Immature natural killer cell (primary cell): ENCODE results near the gene PSMC4. TPM values are rescaled to one million over a fixed set of nuclear protein-coding genes. Genes with fewer than 3 reads are reported as not detected.
"Not testable (repeated sequence)": the region's sequence is repeated elsewhere in the genome, so short reads cannot be mapped to it uniquely, and the experiment has no call there.

ENCODE experiments used
- DNase-seq, 3 donors: peaks; one replicate each; pipeline ENCODE4 v3.0.0; 2022; ENCODE audit warnings: mixed read lengths in 1 of 3
- H3K27ac Mint-ChIP-seq, 6 donors: one replicate each; pipeline ENCODE4 v1.8.0; 2020; ENCODE audit warnings: mixed read lengths in 6 of 6, mild to moderate bottlenecking in 5 of 6, inconsistent platforms in 4 of 6, moderate library complexity in 3 of 6
- H3K27me3 Mint-ChIP-seq, 3 donors: one replicate each; pipeline ENCODE4 v1.8.0; 2020 to 2021; ENCODE audit warnings: low read depth in 3 of 3, mild to moderate bottlenecking in 3 of 3, mixed read lengths in 3 of 3, moderate library complexity in 3 of 3, inconsistent platforms in 1 of 3
- H3K36me3 Mint-ChIP-seq, 3 donors: one replicate each; pipeline ENCODE4 v1.8.0; 2020; ENCODE audit warnings: mixed read lengths in 3 of 3, inconsistent platforms in 2 of 3, mild to moderate bottlenecking in 2 of 3
- H3K4me1 Mint-ChIP-seq, 2 donors: one replicate each; pipeline ENCODE4 v1.8.0; 2020; ENCODE audit warnings: inconsistent platforms in 2 of 2, mild to moderate bottlenecking in 2 of 2, mixed read lengths in 2 of 2, moderate library complexity in 1 of 2
- H3K4me3 Mint-ChIP-seq, 5 donors: one replicate each; pipeline ENCODE4 v1.8.0; 2020; ENCODE audit warnings: mild to moderate bottlenecking in 5 of 5, mixed read lengths in 5 of 5, inconsistent platforms in 3 of 5, moderate library complexity in 3 of 5
- H3K9me3 Mint-ChIP-seq, 6 donors: one replicate each; pipeline ENCODE4 v1.8.0; 2020; ENCODE audit warnings: mild to moderate bottlenecking in 6 of 6, mixed read lengths in 6 of 6, inconsistent platforms in 4 of 6, moderate library complexity in 3 of 6
- polyA plus RNA-seq, 3 donors: library from polyadenylated mRNA; unstranded; fragments of 300-500 nt; fragmentation: Illumina TruSeq; gene quantifications; one replicate each; pipeline ENCODE4 v1.2.3, GENCODE V29; 2021

PSMC4 gene
- polyA plus RNA-seq, 3 donors from 2014 or later = 113 to 133 (median 127) TPM

DNA sequence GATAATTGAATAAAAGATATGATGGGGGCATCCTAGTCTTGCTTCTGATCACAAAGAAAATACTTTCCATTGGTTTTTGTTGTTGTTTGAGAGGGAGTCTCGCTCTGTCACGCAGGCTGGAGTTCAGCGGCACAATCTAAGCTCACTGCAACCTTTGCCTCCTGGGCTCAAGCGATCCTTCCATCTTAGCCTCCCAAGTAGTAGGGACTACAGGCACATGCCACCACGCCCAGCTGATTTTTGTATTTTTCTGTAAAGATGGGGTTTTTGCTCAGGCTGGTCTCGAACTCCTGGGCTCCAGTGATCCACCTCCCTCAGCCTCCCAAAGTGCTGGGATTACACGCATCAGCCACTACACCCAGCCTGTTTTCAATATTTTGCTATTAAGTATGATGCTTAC, 17.1 kb upstream of the PSMC4 start:
- no peak for DNase-seq
- Mint-ChIP-seq H3K27me3 (no peaks in the 10 kb centered on the region), H3K4me3 (peak overlapping the region in 3 of 5 donors; percentile 25 to 68 (median 40)), H3K4me1 (peaks cover 37 to 40% of the 10 kb centered on the region in 2 donors), H3K36me3 (peaks cover 0 to 4% (median 0%) of the 10 kb centered on the region in 3 donors), H3K9me3 (peaks cover 0 to 2% (median 0%) of the 10 kb centered on the region in 6 donors), H3K27ac (peak overlapping the region; percentile 78 to 96 (median 92))

- H3K4me3 Mint-ChIP-seq, DNase-seq, H3K27ac Mint-ChIP-seq, H3K36me3 Mint-ChIP-seq, H3K9me3 Mint-ChIP-seq, H3K27me3 Mint-ChIP-seq: not testable (repeated sequence)
- peaks cover 17 to 19% of the 10 kb centered on the region in 2 donors for H3K4me1 Mint-ChIP-seq
These were observed 13.1 kb upstream of the PSMC4 start for GRCh38 chr19:39957886-39958285.

DNA sequence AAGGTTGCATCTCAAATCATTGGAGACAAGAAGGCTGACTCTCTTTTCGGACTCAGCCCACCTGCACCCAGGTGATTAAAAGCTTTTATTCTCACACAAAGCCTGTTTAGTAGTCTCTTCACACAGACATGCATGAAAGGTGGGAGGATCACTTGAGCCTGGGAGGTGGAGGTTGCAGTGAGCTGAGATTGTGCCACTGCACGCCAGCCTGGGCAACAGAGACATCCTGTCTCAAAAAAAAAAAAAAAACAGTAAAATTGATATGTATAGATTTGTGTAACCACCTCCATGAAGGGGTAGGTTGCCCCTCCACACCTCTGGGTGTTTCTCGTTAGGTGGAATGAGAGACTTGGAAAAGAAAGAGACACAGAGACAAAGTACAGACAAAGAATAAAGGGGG, 12.0 kb upstream of the PSMC4 start:
- H3K27ac Mint-ChIP-seq, H3K9me3 Mint-ChIP-seq, H3K27me3 Mint-ChIP-seq, H3K36me3 Mint-ChIP-seq, H3K4me1 Mint-ChIP-seq, DNase-seq, H3K4me3 Mint-ChIP-seq: not testable (repeated sequence)

DNA sequence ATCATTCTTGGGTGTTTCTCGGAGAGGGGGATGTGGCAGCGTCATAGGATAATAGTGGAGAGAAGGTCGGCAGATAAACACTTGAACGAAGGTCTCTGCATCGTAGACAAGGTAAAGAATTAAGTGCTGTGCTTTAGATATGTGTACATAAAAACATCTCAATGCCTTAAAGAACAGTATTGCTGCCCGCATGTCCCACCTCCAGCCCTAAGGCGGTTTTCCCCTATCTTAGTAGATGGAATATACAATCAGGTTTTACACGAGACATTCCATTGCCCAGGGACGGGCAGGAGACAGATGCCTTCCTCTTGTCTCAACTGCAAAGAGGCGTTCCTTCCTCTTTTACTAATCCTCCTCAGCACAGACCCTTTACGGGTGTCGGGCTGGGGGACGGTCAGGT, 11.6 kb upstream of the PSMC4 start:
- H3K36me3 Mint-ChIP-seq, H3K27ac Mint-ChIP-seq, H3K27me3 Mint-ChIP-seq, H3K9me3 Mint-ChIP-seq, H3K4me1 Mint-ChIP-seq, DNase-seq, H3K4me3 Mint-ChIP-seq: not testable (repeated sequence)

DNA sequence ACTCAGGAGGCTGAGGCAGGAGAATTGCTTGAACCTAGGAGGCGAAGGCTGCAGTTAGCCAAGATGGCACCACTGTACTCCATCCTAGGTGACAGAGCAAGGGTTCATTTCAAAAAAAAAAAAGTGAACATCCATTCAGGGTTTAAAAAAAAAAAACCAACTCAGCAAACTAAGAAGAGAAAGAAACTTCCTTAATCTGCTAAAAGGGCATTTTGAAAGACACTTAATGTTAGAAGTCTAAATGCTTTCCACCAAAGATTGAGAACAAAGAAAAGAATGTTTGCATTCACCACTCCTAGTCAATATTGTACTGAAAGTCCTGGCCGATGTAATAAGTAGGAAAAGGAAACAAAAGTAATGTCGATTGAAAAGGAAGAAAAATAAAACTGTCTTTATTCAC, 7.1 kb upstream of the PSMC4 start:
- Mint-ChIP-seq H3K4me3 (no peak overlapping the region), H3K36me3 (peaks cover 0 to 7% (median 0%) of the 10 kb centered on the region in 3 donors), H3K27ac (no peak overlapping the region), H3K4me1 (peaks cover 1 to 3% of the 10 kb centered on the region in 2 donors), H3K9me3 (no peaks in the 10 kb centered on the region), H3K27me3 (peaks cover 0 to 2% (median 2%) of the 10 kb centered on the region in 3 donors)
- no peak for DNase-seq

- DNase-seq = no peak
- no peak overlapping the region for H3K27ac Mint-ChIP-seq
- peaks cover 28 to 30% of the 10 kb centered on the region in 2 donors for H3K4me1 Mint-ChIP-seq
- H3K9me3 Mint-ChIP-seq = no peaks in the 10 kb centered on the region
- H3K36me3 Mint-ChIP-seq = peaks cover 0 to 3% (median 0%) of the 10 kb centered on the region in 3 donors
- peaks cover 0 to 10% (median 8%) of the 10 kb centered on the region in 3 donors for H3K27me3 Mint-ChIP-seq
- H3K4me3 Mint-ChIP-seq = no peak overlapping the region
These were observed 4.3 kb upstream of the PSMC4 start for GRCh38 chr19:39966617-39967016.

- peaks cover 37 to 38% of the 10 kb centered on the region in 2 donors for H3K4me1 Mint-ChIP-seq
- H3K36me3 Mint-ChIP-seq = peaks cover 0 to 3% (median 0%) of the 10 kb centered on the region in 3 donors
- peaks cover 0 to 10% (median 8%) of the 10 kb centered on the region in 3 donors for H3K27me3 Mint-ChIP-seq
- H3K9me3 Mint-ChIP-seq = no peaks in the 10 kb centered on the region
- no peak for DNase-seq
- no peak overlapping the region for H3K27ac Mint-ChIP-seq
- no peak overlapping the region for H3K4me3 Mint-ChIP-seq
These were observed 3.4 kb upstream of the PSMC4 start for GRCh38 chr19:39967561-39967960.

- Mint-ChIP-seq H3K27ac (peak overlapping the region; percentile 96 to 100 (median 98)), H3K36me3 (peaks cover 4 to 10% (median 6%) of the 10 kb centered on the region in 3 donors)
These were observed 2.2 kb upstream of the PSMC4 start for GRCh38 chr19:39968789-39969188.

GRCh38 chr19:39969266-39969665, 1.7 kb upstream of the PSMC4 start:
- H3K27ac Mint-ChIP-seq = peak overlapping the region; percentile 96 to 100 (median 98)
- peaks cover 0 to 11% (median 8%) of the 10 kb centered on the region in 3 donors for H3K27me3 Mint-ChIP-seq
- H3K36me3 Mint-ChIP-seq = peaks cover 6 to 12% (median 9%) of the 10 kb centered on the region in 3 donors
- DNase-seq = no peak
- peak overlapping the region; percentile 90 to 100 (median 97) for H3K4me3 Mint-ChIP-seq
- H3K9me3 Mint-ChIP-seq = no peaks in the 10 kb centered on the region
- H3K4me1 Mint-ChIP-seq = peaks cover 37 to 43% of the 10 kb centered on the region in 2 donors

More at GRCh38 chr19:39968789-39969188, 2.2 kb upstream of the PSMC4 start:
- peaks cover 37 to 41% of the 10 kb centered on the region in 2 donors for H3K4me1 Mint-ChIP-seq
- DNase-seq = no peak
- H3K9me3 Mint-ChIP-seq = no peaks in the 10 kb centered on the region
- peak overlapping the region in 3 of 5 donors; percentile 51 to 95 (median 90) for H3K4me3 Mint-ChIP-seq
- H3K27me3 Mint-ChIP-seq = peaks cover 0 to 10% (median 8%) of the 10 kb centered on the region in 3 donors

GRCh38 chr19:39969681-39970424, 1.1 kb upstream of the PSMC4 start:
- no peaks in the 10 kb centered on the region for H3K9me3 Mint-ChIP-seq
- peaks cover 9 to 14% (median 13%) of the 10 kb centered on the region in 3 donors for H3K36me3 Mint-ChIP-seq
- H3K4me3 Mint-ChIP-seq = peak overlapping the region; percentile 90 to 100 (median 97)
- H3K4me1 Mint-ChIP-seq = peaks cover 37 to 43% of the 10 kb centered on the region in 2 donors
- peak overlapping the region; percentile 96 to 100 (median 98) for H3K27ac Mint-ChIP-seq
- H3K27me3 Mint-ChIP-seq = peaks cover 0 to 11% (median 8%) of the 10 kb centered on the region in 3 donors
- DNase-seq = peak in 1 of 3 donors; percentile 4

GRCh38 chr19:39970425-39970674, 615 bp upstream of the PSMC4 start:
- Mint-ChIP-seq H3K4me3 (peak overlapping the region; percentile 90 to 100 (median 97)), H3K9me3 (no peaks in the 10 kb centered on the region), H3K4me1 (peaks cover 37 to 43% of the 10 kb centered on the region in 2 donors), H3K27ac (peak overlapping the region; percentile 96 to 100 (median 98)), H3K36me3 (peaks cover 12 to 16% (median 16%) of the 10 kb centered on the region in 3 donors), H3K27me3 (peaks cover 0 to 11% (median 8%) of the 10 kb centered on the region in 3 donors)
- no peak for DNase-seq

DNA sequence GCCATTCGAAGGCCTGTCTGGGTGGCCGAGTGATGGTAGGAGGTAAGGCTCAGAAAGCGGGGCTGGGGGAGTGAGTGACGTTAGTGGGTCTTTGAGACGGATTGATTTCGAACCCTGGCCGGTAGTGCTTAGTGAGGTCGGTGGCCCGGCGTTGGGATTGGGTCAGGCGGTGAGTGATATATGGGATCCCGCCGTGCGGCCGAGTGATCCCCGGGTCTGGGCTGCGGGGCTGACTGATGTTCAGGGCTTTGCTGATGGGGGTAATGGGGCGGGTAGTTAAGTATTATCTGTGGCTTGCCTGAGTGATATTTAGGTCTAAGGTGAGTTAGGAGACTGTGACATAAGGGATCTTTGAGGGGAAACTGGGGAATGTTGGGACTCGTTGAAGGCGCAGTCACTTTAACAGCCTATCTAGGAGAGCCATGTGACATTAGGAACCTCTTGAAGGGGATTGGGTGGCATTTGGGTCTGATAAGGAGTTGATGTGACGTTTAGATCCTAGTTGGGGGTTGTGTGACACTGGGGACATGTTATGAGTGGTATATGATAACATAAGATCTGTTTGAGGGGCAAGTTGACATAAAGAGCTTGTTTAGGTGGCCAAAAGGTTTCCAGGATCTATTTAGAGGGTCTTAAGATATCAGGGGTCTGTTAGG, 543 bp downstream of the PSMC4 start:
- H3K36me3 Mint-ChIP-seq = peaks cover 15 to 22% (median 21%) of the 10 kb centered on the region in 3 donors
- peaks cover 0 to 11% (median 8%) of the 10 kb centered on the region in 3 donors for H3K27me3 Mint-ChIP-seq
- H3K9me3 Mint-ChIP-seq = no peaks in the 10 kb centered on the region
- H3K27ac Mint-ChIP-seq = peak overlapping the region; percentile 96 to 100 (median 98)
- DNase-seq = no peak
- H3K4me1 Mint-ChIP-seq = peaks cover 37 to 43% of the 10 kb centered on the region in 2 donors
- H3K4me3 Mint-ChIP-seq = peak overlapping the region; percentile 90 to 100 (median 97)

GRCh38 chr19:39974377-39975155, 3.6 kb downstream of the PSMC4 start:
- H3K9me3 Mint-ChIP-seq = no peaks in the 10 kb centered on the region
- H3K4me1 Mint-ChIP-seq = peaks cover 33 to 34% of the 10 kb centered on the region in 2 donors
- no peak for DNase-seq
- H3K27me3 Mint-ChIP-seq = peaks cover 0 to 9% (median 8%) of the 10 kb centered on the region in 3 donors
- H3K27ac Mint-ChIP-seq = peak overlapping the region in 2 of 6 donors; percentile 65 to 67
- peaks cover 21 to 36% (median 26%) of the 10 kb centered on the region in 3 donors for H3K36me3 Mint-ChIP-seq
- H3K4me3 Mint-ChIP-seq = no peak overlapping the region
